ENCODE data around the gene MOCS1. TPM values are rescaled to one million over a fixed set of nuclear protein-coding genes. Genes with fewer than 3 reads are reported as not detected.
A peak's percentile ranks its signal among the peaks of the same experiment; 100 is the strongest.

MOCS1 gene
- total RNA-seq, 4 donors from 2014 or later: 10.2 to 58.9 (median 20.3) TPM

DNA sequence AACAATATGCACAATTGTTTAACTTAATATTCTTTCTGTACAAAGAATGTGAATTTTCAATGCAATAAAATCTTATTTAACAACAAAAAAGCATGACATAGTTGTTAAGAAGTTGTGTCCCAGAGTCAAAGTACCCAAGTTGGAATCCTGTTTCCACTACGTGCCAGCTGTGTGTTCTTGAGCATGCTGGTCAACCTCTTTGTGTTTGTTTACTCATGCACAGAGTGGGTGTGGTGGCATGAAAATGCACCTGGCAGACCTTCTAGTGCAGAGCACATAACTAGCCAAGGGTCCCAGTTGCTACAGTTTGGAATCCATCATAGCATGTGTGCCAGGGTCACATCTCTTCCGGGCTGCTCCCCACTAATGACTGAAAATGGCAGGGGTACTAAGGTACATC is 24.7 kb upstream of the MOCS1 start:
- Histone ChIP-seq H3K27ac (no peak overlapping the region), H3K36me3 (no peaks in the 10 kb centered on the region), H3K4me3 (no peak overlapping the region), H3K9me3 (no peaks in the 10 kb centered on the region), H3K27me3 (no peaks in the 10 kb centered on the region), H3K4me1 (no peaks in the 10 kb centered on the region)
- TF ChIP-seq POLR2A (IDR thresholded peaks at IDR 0.05) (no peak), CTCF (IDR thresholded peaks at IDR 0.05) (no peak)
- intact Hi-C loops (cut with DNase I; ENCODE audit: low total_unique reads): no loop called here
- DNase-seq: no peak

DNA sequence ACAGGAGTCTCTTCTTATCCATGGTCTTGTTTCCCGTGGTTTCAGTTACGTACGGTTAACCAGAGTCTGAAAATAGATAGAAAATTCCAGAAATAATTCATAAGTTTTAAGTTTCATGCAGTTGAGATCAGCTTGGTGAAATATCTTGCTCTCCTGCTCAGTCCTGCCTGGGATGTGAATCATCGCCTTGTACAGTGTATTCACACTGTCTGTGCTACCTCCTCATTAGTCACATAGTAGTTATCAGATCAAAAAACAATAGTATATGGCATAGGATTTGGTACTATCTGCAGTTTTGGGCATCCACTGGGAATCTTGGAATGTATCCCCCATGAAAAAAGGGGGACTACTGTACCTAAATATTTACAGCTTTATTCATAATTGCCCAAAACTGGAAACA is 22.7 kb upstream of the MOCS1 start:
- no peaks in the 10 kb centered on the region for H3K9me3 ChIP-seq
- H3K4me1 ChIP-seq: no peaks in the 10 kb centered on the region
- DNase-seq: no peak
- H3K27me3 ChIP-seq: no peaks in the 10 kb centered on the region
- no peak overlapping the region for H3K27ac ChIP-seq
- no peaks in the 10 kb centered on the region for H3K36me3 ChIP-seq
- intact Hi-C loops (cut with DNase I; ENCODE audit: low total_unique reads): no loop called here
- no peak overlapping the region for H3K4me3 ChIP-seq
- TF ChIP-seq CTCF (IDR thresholded peaks at IDR 0.05) (no peak), POLR2A (IDR thresholded peaks at IDR 0.05) (no peak)

DNA sequence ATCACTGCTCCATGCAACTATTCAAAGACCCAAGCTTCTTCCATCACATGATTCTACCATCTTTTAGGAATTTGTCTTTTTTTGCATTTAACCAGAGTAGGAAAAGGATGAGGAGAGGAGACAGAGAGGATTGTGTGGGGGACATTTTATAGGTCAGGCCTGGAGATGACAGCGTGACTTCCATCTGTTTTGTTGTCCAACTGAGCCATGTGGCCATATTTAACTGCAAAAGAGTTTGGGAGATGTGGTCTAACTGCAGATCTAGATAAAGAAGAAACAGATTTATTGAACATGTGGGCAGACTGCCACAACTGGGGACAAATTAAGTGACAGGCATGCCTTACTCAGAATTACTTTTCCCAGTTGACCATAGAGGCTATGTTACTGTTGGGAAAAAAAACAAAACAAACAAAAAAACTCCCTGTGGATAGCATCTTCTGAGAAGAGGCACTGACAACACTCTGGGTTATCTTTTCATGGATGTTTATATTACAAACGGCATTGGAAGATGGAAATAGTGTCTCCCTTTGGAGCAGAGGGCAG is 18.9 kb upstream of the MOCS1 start:
- Histone ChIP-seq H3K4me1 (no peaks in the 10 kb centered on the region), H3K27ac (no peak overlapping the region), H3K27me3 (no peaks in the 10 kb centered on the region), H3K4me3 (no peak overlapping the region), H3K9me3 (no peaks in the 10 kb centered on the region), H3K36me3 (no peaks in the 10 kb centered on the region)
- DNase-seq: no peak
- intact Hi-C loops (cut with DNase I; ENCODE audit: low total_unique reads): no loop called here
- TF ChIP-seq POLR2A (IDR thresholded peaks at IDR 0.05): no peak
- no peak for TF ChIP-seq CTCF (IDR thresholded peaks at IDR 0.05)

DNA sequence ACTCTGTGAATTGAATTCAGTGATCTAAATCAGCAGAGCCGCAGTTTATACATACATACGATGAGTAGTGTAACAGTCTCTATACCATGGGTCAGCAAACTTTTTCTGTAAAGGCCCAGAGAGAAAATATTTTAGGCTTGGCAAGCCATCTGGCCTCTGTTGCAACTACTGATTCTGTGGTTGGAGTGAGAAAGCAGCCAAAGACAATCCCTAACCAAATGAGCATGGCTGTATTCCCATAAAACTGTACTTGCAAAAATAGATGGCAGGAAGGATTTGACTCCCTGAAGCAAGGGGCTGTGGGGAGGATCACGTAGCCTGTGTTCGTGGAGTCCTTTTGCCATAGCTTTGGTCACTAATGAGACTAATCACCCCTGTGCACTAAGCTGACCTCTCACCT is 17.9 kb upstream of the MOCS1 start:
- no peaks in the 10 kb centered on the region for H3K36me3 ChIP-seq
- no peak for DNase-seq
- TF ChIP-seq POLR2A (IDR thresholded peaks at IDR 0.05) (no peak), CTCF (IDR thresholded peaks at IDR 0.05) (no peak)
- H3K4me3 ChIP-seq: no peak overlapping the region
- no peaks in the 10 kb centered on the region for H3K27me3 ChIP-seq
- H3K9me3 ChIP-seq: no peaks in the 10 kb centered on the region
- intact Hi-C loops (cut with DNase I; ENCODE audit: low total_unique reads): no loop called here
- H3K27ac ChIP-seq: peak overlapping the region in 1 of 2 donors; percentile 22
- H3K4me1 ChIP-seq: no peaks in the 10 kb centered on the region

GRCh38 chr6:39951716-39952115 is 17.5 kb upstream of the MOCS1 start:
- intact Hi-C loops (cut with DNase I; ENCODE audit: low total_unique reads): no loop called here
- TF ChIP-seq CTCF (IDR thresholded peaks at IDR 0.05) (no peak), POLR2A (IDR thresholded peaks at IDR 0.05) (no peak)
- H3K4me3 ChIP-seq: no peak overlapping the region
- no peak for DNase-seq
- peak overlapping the region in 1 of 2 donors; percentile 22 for H3K27ac ChIP-seq
- no peaks in the 10 kb centered on the region for H3K27me3 ChIP-seq
- H3K4me1 ChIP-seq: no peaks in the 10 kb centered on the region
- H3K9me3 ChIP-seq: no peaks in the 10 kb centered on the region
- no peaks in the 10 kb centered on the region for H3K36me3 ChIP-seq
